C4-2B (cell line): ENCODE data around the gene PDCL2.
A peak's percentile ranks its signal among the peaks of the same experiment; 100 is the strongest.

ENCODE experiments used
- H3K27ac ChIP-seq: fragments of 450-650 bp; 2 replicates; pipeline ENCODE4 v1.5.1; 2017
- CTCF ChIP-seq: fragments of 450-650 bp; conservative IDR thresholded peaks from 2 replicates; pipeline ENCODE4 v1.5.1; 2017; ENCODE audit warnings: mild to moderate bottlenecking
- ZFX ChIP-seq: fragments of 450-650 bp; IDR thresholded peaks from 2 replicates; pipeline ENCODE4 v1.6.1; 2017

Gene PDCL2

GRCh38 chr4:55592014-55592413 lies at the start of gene PDCL2:
TSS of gene PDCL2 (minus strand) at chr4:55592245. CDS start at chr4:55592109, 136 bp downstream.
- TF ChIP-seq CTCF: no peak
- TF ChIP-seq ZFX: no peak
- H3K27ac ChIP-seq: no peak within 1 kb of the TSS

GRCh38 chr4:55637272-55637820 lies 45.3 kb upstream of the PDCL2 start:
- H3K27ac ChIP-seq: no peak overlapping the region
- TF ChIP-seq CTCF: no peak
- no peak for TF ChIP-seq ZFX

GRCh38 chr4:55636656-55636999 lies 44.6 kb upstream of the PDCL2 start:
- H3K27ac ChIP-seq: peak overlapping the region; percentile 63
- TF ChIP-seq CTCF (no peak), ZFX (no peak)

DNA sequence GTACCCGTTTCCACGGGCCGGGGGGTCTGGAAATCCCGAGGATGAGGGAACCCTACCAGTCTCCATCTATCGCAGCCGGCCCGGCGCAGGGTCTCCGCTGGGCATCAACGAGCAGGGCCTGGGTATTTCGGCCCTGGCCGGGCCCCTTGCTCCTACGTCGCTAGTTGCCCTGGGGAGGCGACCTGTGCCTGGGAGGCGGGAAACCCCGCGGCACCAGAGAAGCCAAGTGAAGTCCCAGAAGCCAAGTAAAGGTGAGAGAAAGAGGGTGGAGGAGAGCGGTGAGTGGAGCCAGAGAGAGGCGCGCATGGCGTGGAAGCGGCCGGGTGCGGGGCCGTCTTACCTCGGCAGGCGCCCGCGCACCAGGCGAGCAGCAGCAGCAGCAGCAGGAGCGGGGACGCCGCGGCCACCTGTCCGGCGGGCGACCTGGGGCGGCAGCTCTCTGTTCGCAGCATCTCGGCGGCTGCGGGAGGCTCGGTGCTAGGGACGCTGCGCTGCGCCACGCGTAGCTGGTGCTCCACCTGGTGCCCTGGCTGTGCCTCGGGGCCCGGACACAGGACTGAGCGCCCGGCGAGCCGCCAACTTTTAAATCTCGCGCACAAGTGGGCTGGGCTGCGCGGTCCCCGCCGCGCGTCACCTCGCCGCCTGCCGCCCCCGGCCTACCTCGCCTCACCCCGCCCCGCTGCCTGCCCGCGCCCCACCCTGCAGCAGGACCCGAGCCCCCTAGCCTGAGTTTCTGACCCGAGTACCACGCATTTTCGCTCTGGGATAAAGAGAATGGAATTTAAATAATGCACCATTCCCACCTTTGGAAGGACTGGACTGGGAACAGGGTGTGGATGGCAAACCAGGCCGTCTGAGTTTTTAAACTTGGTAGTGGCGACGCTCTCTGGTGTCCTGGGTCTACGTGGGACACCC lies 44.0 kb upstream of the PDCL2 start, which contains the start of gene NMU:
TSS of gene NMU (minus strand) at position 558 of the 915 bp plus-strand sequence. CDS start at position 452, 106 bp downstream.
- peak within 1 kb of the TSS; percentile 63 for H3K27ac ChIP-seq
- peak; percentile 42; the same call in 1 of the 2 replicates for TF ChIP-seq ZFX
- peak; percentile 54 for TF ChIP-seq CTCF

DNA sequence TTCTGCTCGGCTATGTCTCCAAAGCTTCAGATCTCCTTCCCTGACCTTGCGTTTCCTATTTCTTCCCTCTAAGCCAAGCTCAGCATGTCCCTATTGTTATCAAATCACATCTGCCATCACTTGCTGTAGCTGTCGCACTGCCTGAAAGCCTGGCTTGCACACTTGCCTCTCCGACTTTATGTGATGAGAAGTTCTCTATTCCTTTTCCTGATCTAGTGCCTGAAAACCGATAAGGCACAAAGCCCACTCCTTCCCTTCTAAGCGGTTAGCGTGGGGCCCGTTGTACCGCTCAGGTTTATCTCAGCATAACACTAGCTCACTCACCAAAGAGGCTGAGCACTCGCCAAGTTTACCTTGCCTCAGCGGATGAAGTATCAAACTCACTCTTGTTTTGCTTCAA lies 43.2 kb upstream of the PDCL2 start:
- H3K27ac ChIP-seq: peak overlapping the region; percentile 63
- TF ChIP-seq CTCF (no peak), ZFX (no peak)

DNA sequence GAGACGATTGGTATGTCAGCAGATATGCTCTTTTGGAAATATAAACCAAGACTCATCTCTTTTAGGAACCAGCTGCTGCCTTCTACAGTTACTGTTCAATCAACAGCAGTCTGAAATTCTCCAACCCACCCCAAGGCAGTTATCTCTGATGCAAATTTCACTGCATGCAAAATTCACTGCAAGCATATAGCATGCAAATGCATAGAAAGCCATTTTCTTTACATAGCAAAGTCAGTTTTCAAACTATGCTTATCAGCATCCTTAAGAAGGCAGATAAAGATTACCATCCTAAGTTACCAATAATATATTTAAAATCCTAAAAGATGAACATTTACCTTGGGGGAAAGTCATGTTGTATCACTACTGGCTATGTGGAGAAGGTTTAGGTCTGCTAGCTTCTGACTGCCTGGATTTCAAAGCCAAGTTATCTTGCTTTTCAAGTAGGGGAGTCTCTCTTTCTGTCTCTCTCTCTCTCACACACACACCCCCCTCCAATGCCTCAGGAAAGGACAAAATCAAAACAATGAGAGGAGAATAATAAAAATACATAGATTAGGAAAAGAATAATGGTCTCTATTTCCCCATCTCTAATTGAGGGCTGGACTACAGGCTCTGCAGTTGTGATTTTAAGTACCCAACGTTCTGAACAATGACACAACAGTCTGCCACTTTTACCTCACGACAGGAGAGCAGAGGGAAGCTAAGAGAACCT lies 42.5 kb upstream of the PDCL2 start:
- H3K27ac ChIP-seq: no peak overlapping the region
- TF ChIP-seq CTCF: no peak
- TF ChIP-seq ZFX: no peak

DNA sequence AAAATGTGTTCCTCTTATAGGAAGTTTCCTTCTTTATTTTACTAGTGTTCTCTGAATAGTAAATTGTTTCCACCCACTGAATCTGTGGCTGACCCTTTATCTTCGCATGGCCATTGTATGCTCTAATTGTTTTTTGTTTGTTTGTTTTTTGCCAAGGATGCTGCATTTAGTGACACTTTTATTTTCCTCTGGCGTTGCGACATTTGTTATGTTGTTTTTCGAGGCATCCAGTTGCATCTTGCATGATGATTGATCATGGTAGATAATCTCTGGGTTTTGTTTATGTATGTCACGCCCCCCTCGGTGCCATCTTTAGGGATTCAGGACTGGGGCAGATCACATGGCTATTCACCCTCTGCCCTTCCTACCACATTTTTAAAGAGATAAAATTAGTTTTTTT lies 41.9 kb upstream of the PDCL2 start:
- TF ChIP-seq CTCF: no peak
- no peak for TF ChIP-seq ZFX
- no peak overlapping the region for H3K27ac ChIP-seq
